Brain microvascular endothelial cell (primary cell): ENCODE results near the gene CACNA2D4.

ENCODE experiments used
- DNase-seq: peaks from one replicate; pipeline ENCODE4 v3.0.0-alpha.2; 2020
- H3K27ac ChIP-seq: fragments of 250-450 bp; sonication (Bioruptor Pico); 2 replicates; pipeline ENCODE4 v1.5.1; 2020; ENCODE audit warnings: mild to moderate bottlenecking, moderate library complexity
- H3K27me3 ChIP-seq: fragments of 250-450 bp; sonication (Bioruptor Pico); replicated peaks from 2 replicates; pipeline ENCODE4 v1.5.1; 2020; ENCODE audit warnings: mild to moderate bottlenecking
- H3K36me3 ChIP-seq: fragments of 250-450 bp; sonication (Bioruptor Pico); replicated peaks from 2 replicates; pipeline ENCODE4 v1.5.1; 2020; ENCODE audit warnings: mild to moderate bottlenecking
- H3K4me3 ChIP-seq: 2 replicates; pipeline ENCODE4 v1.5.1; 2011; ENCODE audit warnings: low read depth, mild to moderate bottlenecking, control low read depth, low read length, moderate library complexity
- in situ Hi-C: cut with HindIII; loops from 2 replicates; pipeline ENCODE4 v1.10.0; 2017; ENCODE audit warnings: low sequenced_read_pairs, low pct_ligation_motif_present
- TF ChIP-seq, protein P1 (sequence below): IDR thresholded peaks from 2 replicates; pipeline ENCODE4 v1.5.1; 2011; ENCODE audit warnings: low read depth, mild to moderate bottlenecking, moderate library complexity, low read length, control low read depth, inconsistent platforms; ENCODE audit errors: missing control alignments

Gene CACNA2D4

DNA sequence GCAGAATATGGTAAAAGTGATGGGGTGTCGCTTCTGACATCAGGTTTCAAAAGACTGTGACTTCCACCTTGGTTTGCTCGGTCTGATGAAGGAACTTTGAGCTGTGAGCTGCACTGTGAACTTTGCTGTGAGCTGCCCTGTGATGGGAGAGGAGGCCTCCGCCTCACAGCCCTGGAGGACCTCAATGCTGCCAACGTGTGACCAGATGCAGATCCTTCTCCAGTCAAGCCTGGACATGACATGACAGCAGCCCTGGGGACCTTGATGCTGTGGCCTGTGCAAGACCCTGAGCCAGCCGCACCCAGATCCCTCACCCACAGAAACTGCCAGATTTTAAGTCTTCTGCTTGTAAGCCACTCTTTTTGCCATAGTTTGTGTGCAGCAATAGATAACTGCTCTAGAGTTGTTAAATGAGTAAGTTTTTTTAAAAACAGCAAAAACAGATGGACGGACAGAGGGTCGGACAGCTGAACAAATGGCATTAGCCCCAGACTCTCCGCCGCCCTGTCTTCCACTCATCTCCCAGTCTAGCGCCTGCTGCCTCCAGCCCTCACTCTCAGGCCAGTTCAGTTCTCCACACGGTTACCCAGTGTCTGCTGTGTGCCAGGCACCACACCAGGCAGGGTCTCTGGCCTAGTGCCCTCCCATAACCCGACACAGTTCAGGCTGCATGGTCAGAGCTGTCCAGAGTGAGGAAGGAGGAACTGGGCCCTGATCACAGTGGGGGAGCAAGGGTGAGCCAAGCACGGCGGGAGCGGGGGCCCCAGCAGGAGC, 111.2 kb downstream of the CACNA2D4 start:
- TF ChIP-seq, protein P1, sequence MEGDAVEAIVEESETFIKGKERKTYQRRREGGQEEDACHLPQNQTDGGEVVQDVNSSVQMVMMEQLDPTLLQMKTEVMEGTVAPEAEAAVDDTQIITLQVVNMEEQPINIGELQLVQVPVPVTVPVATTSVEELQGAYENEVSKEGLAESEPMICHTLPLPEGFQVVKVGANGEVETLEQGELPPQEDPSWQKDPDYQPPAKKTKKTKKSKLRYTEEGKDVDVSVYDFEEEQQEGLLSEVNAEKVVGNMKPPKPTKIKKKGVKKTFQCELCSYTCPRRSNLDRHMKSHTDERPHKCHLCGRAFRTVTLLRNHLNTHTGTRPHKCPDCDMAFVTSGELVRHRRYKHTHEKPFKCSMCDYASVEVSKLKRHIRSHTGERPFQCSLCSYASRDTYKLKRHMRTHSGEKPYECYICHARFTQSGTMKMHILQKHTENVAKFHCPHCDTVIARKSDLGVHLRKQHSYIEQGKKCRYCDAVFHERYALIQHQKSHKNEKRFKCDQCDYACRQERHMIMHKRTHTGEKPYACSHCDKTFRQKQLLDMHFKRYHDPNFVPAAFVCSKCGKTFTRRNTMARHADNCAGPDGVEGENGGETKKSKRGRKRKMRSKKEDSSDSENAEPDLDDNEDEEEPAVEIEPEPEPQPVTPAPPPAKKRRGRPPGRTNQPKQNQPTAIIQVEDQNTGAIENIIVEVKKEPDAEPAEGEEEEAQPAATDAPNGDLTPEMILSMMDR: no peak
- in situ Hi-C loops: loop anchor here (25.0 kb wide), 1 partner anchor 130 kb away; no protein-coding TSS in a partner anchor
- no peak for DNase-seq
- Histone ChIP-seq H3K4me3 (no peak overlapping the region), H3K27me3 (no peaks in the 10 kb centered on the region), H3K27ac (no peak overlapping the region), H3K36me3 (no peaks in the 10 kb centered on the region)

GRCh38 chr12:1806301-1807086, 112.0 kb downstream of the CACNA2D4 start:
- H3K27me3 ChIP-seq: no peaks in the 10 kb centered on the region
- in situ Hi-C loops: loop anchor here (25.0 kb wide), 1 partner anchor 131 kb away; no protein-coding TSS in a partner anchor
- no peak overlapping the region for H3K27ac ChIP-seq
- TF ChIP-seq, protein P1: no peak
- H3K4me3 ChIP-seq: no peak overlapping the region
- H3K36me3 ChIP-seq: no peaks in the 10 kb centered on the region
- DNase-seq: no peak

DNA sequence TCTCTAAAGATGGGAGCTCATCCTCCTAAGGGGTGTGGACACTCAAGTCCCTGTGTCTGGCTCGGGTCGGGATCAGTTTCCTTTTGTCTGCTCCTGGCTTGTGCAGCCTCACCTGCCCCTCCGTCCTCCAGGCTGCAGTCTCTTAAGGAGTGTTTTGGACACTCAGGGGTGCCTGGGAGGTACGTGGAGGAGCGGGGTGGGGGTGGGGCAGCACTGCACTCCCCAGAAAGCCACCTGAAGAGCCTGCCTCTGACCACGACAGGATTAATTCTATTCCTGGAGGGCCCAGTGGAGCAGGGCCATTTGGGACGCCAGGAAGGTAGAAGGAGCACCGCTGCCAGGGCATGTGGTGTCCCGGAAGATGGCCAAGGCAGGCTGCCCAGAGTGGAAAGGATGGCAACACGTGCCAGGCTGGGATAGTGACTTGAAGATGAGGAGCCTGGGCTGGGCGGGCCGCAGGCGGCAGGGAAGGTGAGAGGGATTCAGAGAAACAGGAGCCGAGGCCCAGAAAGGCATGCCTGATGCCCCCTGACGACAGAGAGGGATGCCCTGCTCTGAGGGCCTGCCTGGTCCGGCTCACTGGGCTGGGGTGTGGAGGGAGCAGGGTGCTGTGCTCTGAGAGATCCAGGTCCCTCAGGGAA, 112.9 kb downstream of the CACNA2D4 start:
- Histone ChIP-seq H3K27ac (no peak overlapping the region), H3K27me3 (no peaks in the 10 kb centered on the region), H3K4me3 (no peak overlapping the region), H3K36me3 (no peaks in the 10 kb centered on the region)
- no peak for DNase-seq
- TF ChIP-seq, protein P1: no peak
- in situ Hi-C loops: loop anchor here (25.0 kb wide), 1 partner anchor 132 kb away; no protein-coding TSS in a partner anchor

DNA sequence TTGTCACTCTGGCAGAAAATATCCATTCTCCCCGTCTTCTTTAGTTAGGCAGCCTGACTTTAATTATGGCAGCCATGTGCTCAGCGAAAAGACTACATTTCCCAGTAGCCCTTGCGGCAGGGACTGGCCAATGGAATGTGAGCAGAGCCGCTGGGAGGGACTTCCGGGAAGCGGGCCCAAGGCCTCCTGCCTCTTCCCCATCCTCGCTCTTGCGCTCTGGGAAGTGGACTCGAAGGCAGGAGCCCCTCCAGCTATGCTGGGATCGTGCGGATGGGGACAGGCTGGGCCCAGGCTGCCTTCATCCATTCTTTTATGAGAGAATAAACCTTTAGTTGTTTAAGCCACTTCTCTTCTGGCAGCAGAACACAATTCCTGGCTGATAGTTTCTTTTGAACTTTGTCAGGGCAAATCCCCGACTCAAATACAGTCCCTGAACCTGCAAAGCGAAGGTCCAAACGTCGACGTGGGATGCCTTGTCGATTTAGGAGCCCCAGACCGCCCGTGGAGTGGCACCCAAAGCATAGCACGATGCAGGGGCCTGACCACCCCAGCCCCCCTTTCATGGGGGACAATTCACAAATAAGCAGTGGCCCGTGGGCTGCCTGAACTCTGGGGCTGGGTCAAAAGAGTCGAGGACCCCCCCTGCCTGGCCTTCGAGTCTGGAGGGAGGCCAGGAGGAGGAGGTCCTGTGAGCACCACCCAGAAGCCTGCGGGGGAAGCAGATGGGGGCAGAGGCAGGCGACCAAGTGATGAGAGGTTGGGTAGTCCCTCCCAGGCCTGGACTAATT, 113.7 kb downstream of the CACNA2D4 start:
- peak; percentile 89 for DNase-seq
- H3K27ac ChIP-seq: no peak overlapping the region
- in situ Hi-C loops: loop anchor here (25.0 kb wide), 1 partner anchor 133 kb away; no protein-coding TSS in a partner anchor
- H3K4me3 ChIP-seq: no peak overlapping the region
- H3K36me3 ChIP-seq: no peaks in the 10 kb centered on the region
- TF ChIP-seq, protein P1: no peak
- H3K27me3 ChIP-seq: no peaks in the 10 kb centered on the region

DNA sequence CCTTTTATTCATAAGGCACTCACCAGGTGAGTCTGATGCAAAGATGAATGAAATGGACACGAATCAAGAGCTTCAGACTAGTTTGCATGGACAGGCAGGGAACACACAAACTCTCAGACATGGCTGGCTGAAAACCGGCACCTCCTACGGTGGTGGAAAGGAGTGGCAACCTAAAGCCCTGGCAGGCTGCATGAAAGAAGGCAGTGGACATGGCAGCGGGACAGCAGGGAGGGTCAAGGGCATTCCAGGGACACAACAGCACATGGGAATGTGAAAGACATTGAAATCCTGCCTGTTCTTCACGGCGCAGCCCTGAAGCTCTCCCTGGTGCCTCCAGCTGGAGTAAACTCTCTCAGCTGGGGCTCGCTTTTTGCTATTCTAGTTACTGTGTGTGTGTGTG, 114.7 kb downstream of the CACNA2D4 start:
- DNase-seq: no peak
- no peaks in the 10 kb centered on the region for H3K27me3 ChIP-seq
- H3K27ac ChIP-seq: no peak overlapping the region
- TF ChIP-seq, protein P1: no peak
- H3K4me3 ChIP-seq: no peak overlapping the region
- no peaks in the 10 kb centered on the region for H3K36me3 ChIP-seq
- in situ Hi-C loops: loop anchor here (25.0 kb wide), 1 partner anchor 134 kb away; no protein-coding TSS in a partner anchor
